OCI-LY1 (cell line): ENCODE data around the gene NFIX.

Experiments used
- H2AFZ ChIP-seq: fragments of 200-600 bp; sonication (generic), shearing (Covaris generic); 2 replicates; pipeline ENCODE4 v1.6.0; 2014; ENCODE audit warnings: antibody characterized with exemption, mild to moderate bottlenecking, low read length
- H3F3A ChIP-seq: fragments of 200-600 bp; sonication (generic), shearing (Covaris generic); 2 replicates; pipeline ENCODE4 v1.6.0; 2014; ENCODE audit warnings: mild to moderate bottlenecking, antibody characterized with exemption, low read length, moderate library complexity; ENCODE audit not compliant: insufficient read depth
- H3K27ac ChIP-seq: fragments of 200-600 bp; sonication (generic); 2 replicates; pipeline ENCODE4 v1.5.1; 2014; ENCODE audit warnings: low read length, mixed run types, mild to moderate bottlenecking, low read depth; ENCODE audit not compliant: poor library complexity, severe bottlenecking
- H3K27me3 ChIP-seq: fragments of 200-600 bp; sonication (generic); 2 replicates; pipeline ENCODE4 v1.6.0; 2014; ENCODE audit warnings: antibody characterized with exemption, mild to moderate bottlenecking, low read length, moderate library complexity; ENCODE audit not compliant: insufficient read depth
- H3K36me3 ChIP-seq: fragments of 200-600 bp; sonication (generic); 2 replicates; pipeline ENCODE4 v1.6.1; 2014; ENCODE audit warnings: mild to moderate bottlenecking, antibody characterized with exemption, low read length, moderate library complexity, mixed read lengths; ENCODE audit not compliant: insufficient read depth
- H3K4me1 ChIP-seq: fragments of 200-600 bp; sonication (generic); 2 replicates; pipeline ENCODE4 v1.5.1; 2014; ENCODE audit warnings: mild to moderate bottlenecking, low read length, moderate library complexity; ENCODE audit not compliant: insufficient read depth, severe bottlenecking
- H3K4me2 ChIP-seq: fragments of 200-600 bp; sonication (generic), shearing (Covaris generic); 2 replicates; pipeline ENCODE4 v1.6.1; 2014; ENCODE audit warnings: low read length
- H3K4me3 ChIP-seq: fragments of 200-600 bp; sonication (generic); 2 replicates; pipeline ENCODE4 v1.5.1; 2014; ENCODE audit warnings: low read length, low read depth, mild to moderate bottlenecking, mixed read lengths; ENCODE audit not compliant: poor library complexity, severe bottlenecking
- H3K79me2 ChIP-seq: fragments of 200-600 bp; shearing (Covaris generic); 2 replicates; pipeline ENCODE4 v1.6.1; 2016; ENCODE audit warnings: mixed run types, low read length, mixed read lengths; ENCODE audit not compliant: insufficient read depth
- H3K9ac ChIP-seq: fragments of 200-600 bp; sonication (generic), shearing (Covaris generic); 2 replicates; pipeline ENCODE4 v1.6.1; 2014; ENCODE audit warnings: mild to moderate bottlenecking, low read length, mixed read lengths
- H3K9me2 ChIP-seq: fragments of 200-600 bp; sonication (generic), shearing (Covaris generic); 2 replicates; pipeline ENCODE4 v1.6.1; 2014; ENCODE audit warnings: low read depth, mild to moderate bottlenecking, low read length, mixed read lengths
- H3K9me3 ChIP-seq: fragments of 200-600 bp; shearing (Covaris generic); 2 replicates; pipeline ENCODE4 v1.6.1; 2014; ENCODE audit warnings: low read length, mixed read lengths
- H4K20me1 ChIP-seq: fragments of 200-600 bp; sonication (generic), shearing (Covaris generic); 2 replicates; pipeline ENCODE4 v1.6.0; 2016; ENCODE audit warnings: mild to moderate bottlenecking, low read length; ENCODE audit not compliant: insufficient read depth
- CTCF ChIP-seq: fragments of 200-600 bp; sonication (generic), shearing (Covaris generic); IDR thresholded peaks from 2 replicates; pipeline ENCODE4 v1.5.1; 2017; ENCODE audit warnings: mild to moderate bottlenecking, antibody characterized with exemption, low read length, moderate library complexity, mixed read lengths
- EZH2 ChIP-seq: fragments of 200-600 bp; sonication (generic), shearing (Covaris generic); IDR thresholded peaks from 2 replicates; pipeline ENCODE4 v1.8.0; 2017; ENCODE audit warnings: borderline replicate concordance, mixed run types, mild to moderate bottlenecking, antibody characterized with exemption, low read length, moderate library complexity, mixed read lengths

NFIX gene

GRCh38 chr19:13098277-13099072, 103.2 kb downstream of the NFIX start:
- Histone ChIP-seq H2AFZ (no peak overlapping the region), H3K79me2 (no peaks in the 10 kb centered on the region), H3K27me3 (peaks cover 7% of the 10 kb centered on the region; the same call in 1 of the 2 replicates), H3K4me2 (peak overlapping the region; percentile 67), H3F3A (no peaks in the 10 kb centered on the region), H3K9me2 (no peaks in the 10 kb centered on the region), H3K27ac (no peak overlapping the region), H3K4me3 (peak overlapping the region; percentile 50), H3K9ac (no peak overlapping the region; the same call in 1 of the 2 replicates), H3K4me1 (peaks cover 55% of the 10 kb centered on the region), H3K9me3 (no peaks in the 10 kb centered on the region), H3K36me3 (peaks cover 11% of the 10 kb centered on the region; the same call in 1 of the 2 replicates), H4K20me1 (no peaks in the 10 kb centered on the region)
- TF ChIP-seq EZH2 (no peak), CTCF (no peak)

GRCh38 chr19:13099073-13099999, 104.1 kb downstream of the NFIX start:
- peak overlapping the region; percentile 68 for H3K27ac ChIP-seq
- H3K27me3 ChIP-seq = peaks cover 7% of the 10 kb centered on the region; the same call in 1 of the 2 replicates
- H3K79me2 ChIP-seq = no peaks in the 10 kb centered on the region
- H3K36me3 ChIP-seq = peaks cover 11% of the 10 kb centered on the region; the same call in 1 of the 2 replicates
- peaks cover 64% of the 10 kb centered on the region for H3K4me1 ChIP-seq
- H3K9me3 ChIP-seq = no peaks in the 10 kb centered on the region
- H3F3A ChIP-seq = no peaks in the 10 kb centered on the region
- H4K20me1 ChIP-seq = no peaks in the 10 kb centered on the region
- no peaks in the 10 kb centered on the region for H3K9me2 ChIP-seq
- H3K9ac ChIP-seq = peak overlapping the region; percentile 55; the same call in 1 of the 2 replicates
- H2AFZ ChIP-seq = no peak overlapping the region
- peak overlapping the region; percentile 67 for H3K4me2 ChIP-seq
- TF ChIP-seq EZH2 (no peak), CTCF (no peak)
- H3K4me3 ChIP-seq = peak overlapping the region; percentile 50

GRCh38 chr19:13100031-13100588, 104.8 kb downstream of the NFIX start:
- peaks cover 7% of the 10 kb centered on the region; the same call in 1 of the 2 replicates for H3K27me3 ChIP-seq
- no peak overlapping the region for H2AFZ ChIP-seq
- no peaks in the 10 kb centered on the region for H3K9me2 ChIP-seq
- no peaks in the 10 kb centered on the region for H3K79me2 ChIP-seq
- H3K9me3 ChIP-seq = no peaks in the 10 kb centered on the region
- peak overlapping the region; percentile 67 for H3K4me2 ChIP-seq
- 0 out of 2 replicates have a peak, but pooled peaks cover 3% of the 10 kb centered on the region for H3F3A ChIP-seq
- H3K4me3 ChIP-seq = peak overlapping the region; percentile 50
- H3K27ac ChIP-seq = peak overlapping the region; percentile 68
- no peaks in the 10 kb centered on the region for H4K20me1 ChIP-seq
- H3K4me1 ChIP-seq = peaks cover 72% of the 10 kb centered on the region
- H3K36me3 ChIP-seq = peaks cover 11% of the 10 kb centered on the region; the same call in 1 of the 2 replicates
- H3K9ac ChIP-seq = peak overlapping the region; percentile 55; the same call in 1 of the 2 replicates
- TF ChIP-seq EZH2 (no peak), CTCF (no peak)
